GM23248 (cell line): Measurements from ENCODE around the gene EPOP. TPM values are rescaled to one million over a fixed set of nuclear protein-coding genes. Genes with fewer than 3 reads are reported as not detected.
"Not testable (repeated sequence)": the region's sequence is repeated elsewhere in the genome, so short reads cannot be mapped to it uniquely, and the experiment has no call there.

Experiments
- DNase-seq: peaks from one replicate; pipeline ENCODE4 v3.0.0-alpha.2; 2015
- H2AFZ ChIP-seq: fragments of 200-600 bp; sonication (generic); 2 replicates; pipeline ENCODE4 v1.6.1; 2016; ENCODE audit warnings: antibody characterized with exemption
- H3F3A ChIP-seq: fragments of 200-600 bp; sonication (generic); 2 replicates; pipeline ENCODE4 v1.6.1; 2016; ENCODE audit warnings: mild to moderate bottlenecking, antibody characterized with exemption, mixed run types; ENCODE audit not compliant: insufficient read depth
- H3K27ac ChIP-seq: fragments of 200-600 bp; sonication (generic); 2 replicates; pipeline ENCODE4 v1.5.1; 2016; ENCODE audit warnings: mild to moderate bottlenecking
- H3K27me3 ChIP-seq: fragments of 200-600 bp; sonication (generic); replicated peaks from 2 replicates; pipeline ENCODE4 v1.6.1; 2016; ENCODE audit warnings: mild to moderate bottlenecking; ENCODE audit not compliant: insufficient read depth
- H3K36me3 ChIP-seq: fragments of 200-600 bp; sonication (generic); 2 replicates; pipeline ENCODE4 v1.6.1; 2016; ENCODE audit warnings: low read depth, mild to moderate bottlenecking
- H3K4me1 ChIP-seq: fragments of 200-600 bp; sonication (generic); 2 replicates; pipeline ENCODE4 v1.6.1; 2016; ENCODE audit warnings: mild to moderate bottlenecking; ENCODE audit not compliant: insufficient read depth
- H3K4me2 ChIP-seq: fragments of 200-600 bp; sonication (generic); one replicate; pipeline ENCODE4 v1.6.1; 2016; ENCODE audit warnings: mild to moderate bottlenecking; ENCODE audit not compliant: unreplicated experiment
- H3K4me3 ChIP-seq: fragments of 200-600 bp; sonication (generic); 2 replicates; pipeline ENCODE4 v1.5.1; 2016; ENCODE audit warnings: mild to moderate bottlenecking
- H3K79me2 ChIP-seq: fragments of 200-600 bp; sonication (generic); 2 replicates; pipeline ENCODE4 v1.6.1; 2016; ENCODE audit warnings: mild to moderate bottlenecking; ENCODE audit not compliant: insufficient read depth
- H3K9ac ChIP-seq: fragments of 200-600 bp; sonication (generic); 2 replicates; pipeline ENCODE4 v1.6.1; 2016; ENCODE audit warnings: mild to moderate bottlenecking
- H3K9me2 ChIP-seq: fragments of 200-600 bp; sonication (generic); 2 replicates; pipeline ENCODE4 v1.6.1; 2016; ENCODE audit warnings: mixed run types, mild to moderate bottlenecking, moderate library complexity; ENCODE audit not compliant: insufficient read depth
- H3K9me3 ChIP-seq: fragments of 200-600 bp; sonication (generic); one replicate; pipeline ENCODE4 v1.6.1; 2017; ENCODE audit warnings: low read depth
- H4K20me1 ChIP-seq: fragments of 200-600 bp; sonication (generic); 2 replicates; pipeline ENCODE4 v1.6.0; 2016; ENCODE audit not compliant: insufficient read depth
- EZH2 ChIP-seq: fragments of 200-600 bp; sonication (generic); IDR thresholded peaks from 2 replicates; pipeline ENCODE4 v1.6.1; 2018; ENCODE audit warnings: antibody characterized with exemption, mild to moderate bottlenecking; ENCODE audit not compliant: insufficient read depth, poor library complexity, severe bottlenecking
- EZH2phosphoT487 ChIP-seq: fragments of 200-600 bp; sonication (generic); IDR thresholded peaks from 2 replicates; pipeline ENCODE4 v1.6.1; 2018; ENCODE audit warnings: antibody characterized with exemption, moderate library complexity, mild to moderate bottlenecking, low read depth; ENCODE audit not compliant: insufficient read depth
- WGBS, 2 experiments: methylation state at CpG; one replicate each; pipeline ENCODE4 v1.1.6; 2015 to 2017; ENCODE audit warnings: low lambda C conversion rate in 2 of 2, low coverage in 1 of 2; ENCODE audit errors: missing lambda C conversion rate in 2 of 2; 5-methylcytosine and 5-hydroxymethylcytosine counted together
- in situ Hi-C: fragments of 300-500 bp; cut with MboI; formaldehyde crosslinking; loops from 2 replicates; pipeline ENCODE4 v1.15.0; 2020
- polyA plus RNA-seq: library from polyadenylated mRNA; unstranded; fragments of >200 nt; fragmentation: Nextera tagmentation; extraction: Ambion mirVana; gene quantifications from 2 replicates; pipeline ENCODE4 v1.2.1, GENCODE V29; 2016
- total RNA-seq: library from RNA; depleted of rRNA; stranded (reverse); fragments of >200 nt; shearing (Covaris generic); gene quantifications from 2 replicates; pipeline ENCODE4 v1.2.3, GENCODE V29; 2014

EPOP gene
- total and polyA plus RNA-seq, 2 experiments from 2014 or later = 1.2 to 4.3 TPM

- Histone ChIP-seq H3F3A (no peaks in the 10 kb centered on the region), H3K9ac (no peak overlapping the region), H4K20me1 (no peaks in the 10 kb centered on the region), H3K9me2 (no peaks in the 10 kb centered on the region), H3K27me3 (peaks cover 27% of the 10 kb centered on the region), H3K4me2 (no peak overlapping the region), H3K36me3 (no peaks in the 10 kb centered on the region), H3K79me2 (no peaks in the 10 kb centered on the region), H3K4me1 (no peaks in the 10 kb centered on the region), H3K27ac (no peak overlapping the region), H2AFZ (no peak overlapping the region), H3K9me3 (no peaks in the 10 kb centered on the region), H3K4me3 (no peak overlapping the region)
- TF ChIP-seq EZH2phosphoT487 (no peak), EZH2 (no peak)
- 40 to 42% methylated on average over 21 of the region's 21 CpGs for WGBS, 2 experiments
- in situ Hi-C loops = no loop called here
- no peak for DNase-seq
Measured at GRCh38 chr17:38654411-38655398, 20.1 kb downstream of the EPOP start.

DNA sequence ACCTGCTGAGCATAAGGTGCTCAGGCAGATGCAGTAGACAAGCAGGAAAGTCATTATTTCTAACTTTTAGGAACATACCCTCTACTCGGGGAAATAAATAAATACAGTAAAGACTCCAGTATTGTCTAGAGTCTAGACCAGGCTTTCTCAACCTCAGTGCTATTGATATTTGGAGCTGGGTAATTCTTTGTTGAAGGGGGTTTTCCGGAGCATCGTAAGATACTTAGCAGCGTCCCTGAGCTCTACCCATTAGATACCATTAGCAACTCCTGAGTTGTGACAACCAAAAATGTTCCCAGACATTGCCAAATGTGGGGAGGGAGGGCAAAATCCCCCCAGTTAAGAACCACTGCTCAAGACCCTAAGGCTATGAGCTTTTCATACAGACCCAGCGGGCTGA, 21.1 kb downstream of the EPOP start:
- no peak for TF ChIP-seq EZH2phosphoT487
- peak; percentile 0 for TF ChIP-seq EZH2
- Histone ChIP-seq H3K79me2 (no peaks in the 10 kb centered on the region), H3K27ac (no peak overlapping the region), H4K20me1 (no peaks in the 10 kb centered on the region), H3F3A (no peaks in the 10 kb centered on the region), H3K9me2 (no peaks in the 10 kb centered on the region), H3K4me3 (no peak overlapping the region), H2AFZ (no peak overlapping the region), H3K36me3 (no peaks in the 10 kb centered on the region), H3K9me3 (no peaks in the 10 kb centered on the region), H3K27me3 (peaks cover 27% of the 10 kb centered on the region), H3K9ac (no peak overlapping the region), H3K4me2 (no peak overlapping the region), H3K4me1 (no peaks in the 10 kb centered on the region)
- in situ Hi-C loops = no loop called here
- WGBS, 2 experiments = 67 to 71% methylated on average over 5 of the region's 5 CpGs
- no peak for DNase-seq

DNA sequence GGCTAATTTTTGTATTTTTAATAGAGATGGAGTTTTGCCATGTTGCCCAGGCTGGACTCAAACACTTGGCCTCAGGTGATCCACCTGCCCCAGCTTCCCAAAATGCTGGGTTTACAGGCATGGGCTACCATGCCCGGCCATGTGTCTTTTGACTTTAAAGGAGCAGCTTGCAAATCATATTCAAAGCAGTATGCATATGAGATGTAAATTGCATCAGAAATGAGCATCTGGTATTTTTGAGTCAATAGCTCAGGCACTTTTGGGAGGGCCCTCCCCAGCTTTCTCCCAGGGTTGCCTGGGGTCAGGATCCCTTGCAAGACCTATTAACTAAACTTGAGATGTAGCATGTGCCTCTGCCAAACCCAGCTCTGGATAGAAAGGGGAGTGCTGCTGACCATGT, 21.5 kb downstream of the EPOP start:
- H3K9ac ChIP-seq = no peak overlapping the region
- no peak for TF ChIP-seq EZH2
- TF ChIP-seq EZH2phosphoT487 = no peak
- no peaks in the 10 kb centered on the region for H3K36me3 ChIP-seq
- no peak for DNase-seq
- H3K4me2 ChIP-seq = no peak overlapping the region
- H3K27me3 ChIP-seq = peaks cover 27% of the 10 kb centered on the region
- no peak overlapping the region for H3K4me3 ChIP-seq
- in situ Hi-C loops = no loop called here
- H4K20me1 ChIP-seq = no peaks in the 10 kb centered on the region
- 83 to 100% methylated on average over 1 of the region's 1 CpG for WGBS, 2 experiments
- H3K79me2 ChIP-seq = no peaks in the 10 kb centered on the region
- no peaks in the 10 kb centered on the region for H3K9me3 ChIP-seq
- no peak overlapping the region for H2AFZ ChIP-seq
- no peak overlapping the region for H3K27ac ChIP-seq
- H3F3A ChIP-seq = no peaks in the 10 kb centered on the region
- H3K9me2 ChIP-seq = no peaks in the 10 kb centered on the region
- no peaks in the 10 kb centered on the region for H3K4me1 ChIP-seq

DNA sequence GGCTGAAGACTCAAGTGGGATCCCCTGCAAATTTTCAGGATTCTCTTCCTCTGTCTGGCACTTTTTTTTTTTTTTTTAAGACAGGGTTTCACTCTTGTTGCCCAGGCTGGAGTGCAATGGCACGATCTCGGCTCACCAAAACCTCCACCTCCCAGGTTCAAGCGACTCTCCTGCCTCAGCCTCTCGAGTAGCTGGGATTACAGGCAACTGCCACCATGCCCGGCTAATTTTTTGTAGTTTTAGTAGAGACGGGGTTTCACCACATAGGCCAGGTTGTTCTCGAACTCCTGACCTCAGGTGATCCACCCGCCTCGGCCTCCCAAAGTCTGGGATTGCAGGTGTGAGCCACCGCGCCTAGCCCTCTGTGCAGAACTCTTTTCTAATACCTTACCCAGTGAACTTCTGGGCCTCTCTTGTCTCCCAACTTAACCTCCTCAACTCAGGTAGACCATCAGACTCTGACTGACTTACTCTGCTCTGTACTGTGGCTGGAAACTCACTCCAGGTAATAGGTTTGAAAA, 24.0 kb downstream of the EPOP start:
- 70 to 77% methylated on average over 10 to 11 of the region's 11 CpGs for WGBS, 2 experiments
- in situ Hi-C loops, H3K4me1 ChIP-seq: not testable (repeated sequence)

More for the DNA sequence above, 24.0 kb downstream of the EPOP start:
- not testable (repeated sequence) for H3K4me3 ChIP-seq, H3K9ac ChIP-seq, H3K9me2 ChIP-seq, H3F3A ChIP-seq, H3K4me2 ChIP-seq, DNase-seq, H3K9me3 ChIP-seq, H3K27ac ChIP-seq, H2AFZ ChIP-seq, H4K20me1 ChIP-seq, H3K79me2 ChIP-seq, H3K36me3 ChIP-seq
- H3K27me3 ChIP-seq = peaks cover 29% of the 10 kb centered on the region
